ENCODE results near the gene DRC7.
"Not testable (repeated sequence)": the region's sequence is repeated elsewhere in the genome, so short reads cannot be mapped to it uniquely, and the experiment has no call there.

The DRC7 gene

DNA sequence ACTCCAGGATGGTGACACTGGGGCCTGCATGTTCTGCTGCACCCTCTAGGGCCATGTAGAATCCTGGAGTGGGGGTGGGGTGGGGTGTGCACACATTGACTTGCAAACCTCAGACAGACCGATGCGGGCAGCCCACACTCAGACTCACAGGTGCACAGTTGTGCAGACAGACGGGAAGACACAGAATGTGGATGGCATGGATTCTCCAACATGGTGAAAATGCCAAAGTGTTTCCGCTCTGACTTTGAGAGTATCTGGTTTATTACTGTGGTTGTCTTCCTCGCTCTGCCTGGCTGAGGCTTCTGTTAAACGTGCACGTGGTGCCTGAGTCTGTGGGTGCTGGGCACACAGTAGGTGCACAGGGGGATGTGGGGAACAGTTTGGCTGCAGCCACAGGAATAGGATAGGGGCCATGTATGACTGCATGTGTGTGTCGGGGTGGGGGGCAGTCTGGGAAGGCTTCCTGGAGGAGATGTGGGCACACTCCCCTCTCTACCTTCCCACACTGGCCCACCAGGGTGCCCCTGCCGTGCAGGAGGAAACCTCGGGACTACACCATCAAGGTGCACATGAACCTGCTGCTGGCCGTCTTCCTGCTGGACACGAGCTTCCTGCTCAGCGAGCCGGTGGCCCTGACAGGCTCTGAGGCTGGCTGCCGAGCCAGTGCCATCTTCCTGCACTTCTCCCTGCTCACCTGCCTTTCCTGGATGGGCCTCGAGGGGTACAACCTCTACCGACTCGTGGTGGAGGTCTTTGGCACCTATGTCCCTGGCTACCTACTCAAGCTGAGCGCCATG, 35.5 kb upstream of the DRC7 start:
- no peak for DNase-seq (ENCODE audit: low spot score)

DNA sequence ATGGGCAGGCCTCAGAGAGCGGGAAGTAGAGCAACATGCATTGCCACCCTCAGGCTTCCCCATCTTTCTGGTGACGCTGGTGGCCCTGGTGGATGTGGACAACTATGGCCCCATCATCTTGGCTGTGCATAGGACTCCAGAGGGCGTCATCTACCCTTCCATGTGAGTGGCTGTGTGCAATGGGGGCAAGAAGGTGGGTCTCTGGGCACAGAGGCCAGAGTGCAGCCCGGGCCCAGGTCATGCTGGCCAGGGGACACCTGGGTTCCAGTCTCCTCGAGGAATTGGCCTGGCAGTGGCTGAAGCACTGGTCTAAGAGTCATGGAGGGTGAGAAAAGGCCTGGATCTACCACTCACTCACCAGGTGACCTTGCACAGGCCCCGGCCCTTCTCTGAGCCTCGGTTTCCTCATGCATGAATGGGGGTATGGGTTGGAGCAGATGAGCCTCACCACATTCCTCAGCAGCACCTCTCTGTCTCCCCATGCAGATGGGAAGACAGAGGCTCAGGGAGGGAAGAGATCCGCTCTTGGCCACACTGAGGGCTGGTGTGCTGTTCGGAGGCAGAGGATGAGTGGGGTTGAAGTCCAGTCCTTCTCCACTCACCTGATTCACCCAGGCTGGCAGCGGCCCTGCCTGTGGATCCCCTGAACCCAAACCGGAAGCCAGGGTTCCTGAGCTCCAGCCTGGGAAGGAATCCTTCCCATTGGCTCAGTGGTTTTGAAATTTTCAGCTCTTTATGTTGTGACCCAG, 33.7 kb upstream of the DRC7 start:
- no peak for DNase-seq (ENCODE audit: low spot score)

DNA sequence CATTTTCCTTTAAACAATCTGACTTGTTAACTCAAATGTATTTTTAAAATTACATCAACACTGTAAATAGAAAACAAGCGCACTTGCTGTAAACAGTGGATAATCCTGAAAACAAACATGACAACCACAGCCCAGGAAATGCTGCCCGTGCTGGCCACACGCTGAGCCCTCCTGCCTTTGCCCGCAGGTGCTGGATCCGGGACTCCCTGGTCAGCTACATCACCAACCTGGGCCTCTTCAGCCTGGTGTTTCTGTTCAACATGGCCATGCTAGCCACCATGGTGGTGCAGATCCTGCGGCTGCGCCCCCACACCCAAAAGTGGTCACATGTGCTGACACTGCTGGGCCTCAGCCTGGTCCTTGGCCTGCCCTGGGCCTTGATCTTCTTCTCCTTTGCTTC, 33.1 kb upstream of the DRC7 start:
- DNase-seq (ENCODE audit: low spot score), result no peak

DNA sequence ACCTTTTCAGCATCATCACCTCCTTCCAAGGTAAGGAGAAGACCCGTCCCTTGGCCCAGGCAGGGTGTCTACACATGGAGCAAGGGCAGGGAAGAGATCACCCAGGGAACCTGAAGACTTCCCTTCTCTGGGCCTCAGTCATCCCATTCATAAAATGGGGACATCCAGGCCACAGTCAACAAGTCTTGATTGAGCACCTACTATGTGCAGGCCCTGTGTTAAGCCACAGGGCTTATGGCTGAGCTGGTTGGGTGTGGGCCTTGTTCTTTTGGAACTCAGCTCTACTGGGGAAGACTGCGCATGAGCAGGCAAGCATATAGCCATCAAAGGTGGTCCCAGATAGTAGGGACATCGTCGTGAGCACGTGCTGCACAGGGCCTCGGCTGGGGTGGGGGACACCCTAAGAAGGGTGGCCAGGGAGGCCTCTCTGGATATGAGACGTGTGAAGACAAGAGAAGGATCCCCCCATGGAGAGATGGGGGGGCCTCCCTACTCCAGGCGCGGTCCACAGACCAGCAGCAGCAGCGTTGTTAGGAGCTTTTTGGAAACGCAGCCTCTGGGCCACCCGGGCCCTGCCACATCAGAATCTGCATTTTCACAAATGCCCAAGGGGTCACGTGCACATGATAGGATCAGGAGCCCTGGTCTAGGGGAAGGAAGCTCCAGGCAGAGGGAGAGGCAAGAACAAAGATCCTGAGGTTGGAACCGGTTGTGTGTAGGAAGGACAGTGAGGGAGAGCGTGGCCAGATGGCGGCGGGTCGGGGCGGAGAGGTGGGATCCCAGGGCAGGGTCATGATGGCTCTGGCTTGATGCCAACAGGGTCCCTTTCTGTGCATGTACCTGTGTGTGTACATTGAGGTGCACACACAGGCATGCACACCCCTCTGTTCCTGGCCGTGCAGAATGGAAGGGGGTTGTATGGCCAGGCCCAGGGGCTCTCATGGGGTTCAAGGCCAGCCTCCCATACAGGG, 32.4 kb upstream of the DRC7 start:
- no peak for DNase-seq (ENCODE audit: low spot score)

DNA sequence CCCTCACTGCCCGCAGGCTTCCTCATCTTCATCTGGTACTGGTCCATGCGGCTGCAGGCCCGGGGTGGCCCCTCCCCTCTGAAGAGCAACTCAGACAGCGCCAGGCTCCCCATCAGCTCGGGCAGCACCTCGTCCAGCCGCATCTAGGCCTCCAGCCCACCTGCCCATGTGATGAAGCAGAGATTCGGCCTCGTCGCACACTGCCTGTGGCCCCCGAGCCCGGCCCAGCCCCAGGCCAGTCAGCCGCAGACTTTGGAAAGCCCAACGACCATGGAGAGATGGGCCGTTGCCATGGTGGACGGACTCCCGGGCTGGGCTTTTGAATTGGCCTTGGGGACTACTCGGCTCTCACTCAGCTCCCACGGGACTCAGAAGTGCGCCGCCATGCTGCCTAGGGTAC, 31.2 kb upstream of the DRC7 start:
- DNase-seq (ENCODE audit: low spot score), result no peak

DNA sequence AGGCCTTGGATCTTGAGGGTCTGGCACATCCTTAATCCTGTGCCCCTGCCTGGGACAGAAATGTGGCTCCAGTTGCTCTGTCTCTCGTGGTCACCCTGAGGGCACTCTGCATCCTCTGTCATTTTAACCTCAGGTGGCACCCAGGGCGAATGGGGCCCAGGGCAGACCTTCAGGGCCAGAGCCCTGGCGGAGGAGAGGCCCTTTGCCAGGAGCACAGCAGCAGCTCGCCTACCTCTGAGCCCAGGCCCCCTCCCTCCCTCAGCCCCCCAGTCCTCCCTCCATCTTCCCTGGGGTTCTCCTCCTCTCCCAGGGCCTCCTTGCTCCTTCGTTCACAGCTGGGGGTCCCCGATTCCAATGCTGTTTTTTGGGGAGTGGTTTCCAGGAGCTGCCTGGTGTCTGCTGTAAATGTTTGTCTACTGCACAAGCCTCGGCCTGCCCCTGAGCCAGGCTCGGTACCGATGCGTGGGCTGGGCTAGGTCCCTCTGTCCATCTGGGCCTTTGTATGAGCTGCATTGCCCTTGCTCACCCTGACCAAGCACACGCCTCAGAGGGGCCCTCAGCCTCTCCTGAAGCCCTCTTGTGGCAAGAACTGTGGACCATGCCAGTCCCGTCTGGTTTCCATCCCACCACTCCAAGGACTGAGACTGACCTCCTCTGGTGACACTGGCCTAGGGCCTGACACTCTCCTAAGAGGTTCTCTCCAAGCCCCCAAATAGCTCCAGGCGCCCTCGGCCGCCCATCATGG, 30.5 kb upstream of the DRC7 start:
- DNase-seq (ENCODE audit: low spot score), result no peak

DNA sequence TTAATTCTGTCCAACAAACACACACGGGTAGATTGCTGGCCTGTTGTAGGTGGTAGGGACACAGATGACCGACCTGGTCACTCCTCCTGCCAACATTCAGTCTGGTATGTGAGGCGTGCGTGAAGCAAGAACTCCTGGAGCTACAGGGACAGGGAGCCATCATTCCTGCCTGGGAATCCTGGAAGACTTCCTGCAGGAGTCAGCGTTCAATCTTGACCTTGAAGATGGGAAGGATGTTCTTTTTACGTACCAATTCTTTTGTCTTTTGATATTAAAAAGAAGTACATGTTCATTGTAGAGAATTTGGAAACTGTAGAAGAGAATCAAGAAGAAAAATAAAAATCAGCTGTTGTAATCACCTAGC, 30.0 kb upstream of the DRC7 start:
- DNase-seq (ENCODE audit: low spot score), result no peak

DNA sequence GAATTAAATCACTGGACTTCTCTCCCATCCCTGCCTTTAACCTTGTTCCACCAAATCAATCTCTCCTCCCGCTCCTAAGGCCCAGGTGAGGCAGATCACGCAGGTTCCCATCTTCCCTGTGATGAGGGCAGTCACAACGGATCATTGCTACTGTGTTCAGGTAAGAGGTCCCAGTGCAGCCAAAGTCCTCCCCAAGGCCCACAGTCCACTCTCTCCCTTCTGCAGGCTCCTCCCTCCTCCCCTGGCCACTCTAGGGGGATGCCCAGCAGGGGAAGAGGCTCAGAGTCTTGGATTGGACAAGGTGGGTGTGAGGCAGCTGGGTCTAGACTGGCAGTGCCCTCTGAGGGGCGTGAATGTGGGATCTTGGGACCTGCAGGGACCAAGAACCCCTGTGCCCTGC, 29.1 kb upstream of the DRC7 start:
- no peak for DNase-seq (ENCODE audit: low spot score)

DNA sequence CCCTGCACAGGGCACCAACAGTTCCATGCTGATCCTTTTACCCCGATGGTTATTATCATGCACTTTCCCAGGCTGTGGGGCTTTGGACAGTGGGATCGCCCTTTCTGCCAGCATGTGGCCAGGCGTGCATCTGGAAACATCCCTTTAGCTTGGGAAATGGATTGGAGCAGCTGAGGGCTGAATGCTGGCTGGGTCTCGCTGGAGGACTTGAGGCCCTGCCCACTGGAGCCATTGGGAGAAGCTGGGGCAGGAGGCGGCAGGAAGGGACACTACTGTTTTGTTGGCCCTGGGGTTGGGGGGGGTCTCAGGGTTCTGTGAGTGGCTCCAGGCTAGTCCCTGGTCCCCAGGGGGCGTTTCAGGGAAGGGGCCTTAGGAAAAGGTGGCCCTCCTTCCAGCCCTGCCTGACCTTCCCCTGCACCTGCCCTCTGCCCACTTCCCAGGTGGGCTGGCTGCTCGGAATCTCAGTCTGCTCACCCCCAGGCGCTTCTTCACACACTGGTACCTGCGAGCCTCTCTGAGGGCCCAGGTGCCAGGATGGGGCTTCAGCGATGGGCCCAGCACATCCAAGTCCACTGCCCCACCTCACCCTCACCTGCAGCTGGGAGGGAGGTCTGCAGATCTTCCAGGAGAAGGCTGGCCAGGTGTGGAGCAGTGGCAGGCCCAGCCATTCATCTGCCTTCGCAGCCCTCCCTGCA, 28.1 kb upstream of the DRC7 start:
- no peak for DNase-seq (ENCODE audit: low spot score)

DNA sequence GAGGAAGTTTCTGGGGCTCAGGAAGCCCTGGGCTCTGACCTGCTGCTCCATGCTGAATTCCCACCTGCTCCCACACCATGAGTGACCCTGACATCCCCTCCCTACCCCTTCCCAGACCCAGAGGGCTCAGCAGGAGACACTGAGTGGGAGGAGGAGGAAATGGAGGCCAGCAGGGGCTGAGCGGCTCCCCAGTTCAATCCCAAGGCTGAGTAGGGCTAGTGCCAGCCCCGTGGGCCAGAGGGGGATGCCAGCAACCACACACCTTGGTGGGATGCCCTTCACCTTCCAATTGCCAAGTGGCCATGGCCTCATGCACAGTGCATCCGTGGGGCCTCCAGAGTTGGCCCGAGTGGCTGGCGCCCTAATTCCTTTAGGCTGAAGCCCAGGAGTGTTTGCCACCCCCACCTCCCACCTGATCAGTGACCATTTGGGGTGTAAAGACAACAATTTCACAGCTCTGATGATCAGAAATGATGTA, 27.5 kb upstream of the DRC7 start:
- DNase-seq (ENCODE audit: low spot score), result no peak

DNA sequence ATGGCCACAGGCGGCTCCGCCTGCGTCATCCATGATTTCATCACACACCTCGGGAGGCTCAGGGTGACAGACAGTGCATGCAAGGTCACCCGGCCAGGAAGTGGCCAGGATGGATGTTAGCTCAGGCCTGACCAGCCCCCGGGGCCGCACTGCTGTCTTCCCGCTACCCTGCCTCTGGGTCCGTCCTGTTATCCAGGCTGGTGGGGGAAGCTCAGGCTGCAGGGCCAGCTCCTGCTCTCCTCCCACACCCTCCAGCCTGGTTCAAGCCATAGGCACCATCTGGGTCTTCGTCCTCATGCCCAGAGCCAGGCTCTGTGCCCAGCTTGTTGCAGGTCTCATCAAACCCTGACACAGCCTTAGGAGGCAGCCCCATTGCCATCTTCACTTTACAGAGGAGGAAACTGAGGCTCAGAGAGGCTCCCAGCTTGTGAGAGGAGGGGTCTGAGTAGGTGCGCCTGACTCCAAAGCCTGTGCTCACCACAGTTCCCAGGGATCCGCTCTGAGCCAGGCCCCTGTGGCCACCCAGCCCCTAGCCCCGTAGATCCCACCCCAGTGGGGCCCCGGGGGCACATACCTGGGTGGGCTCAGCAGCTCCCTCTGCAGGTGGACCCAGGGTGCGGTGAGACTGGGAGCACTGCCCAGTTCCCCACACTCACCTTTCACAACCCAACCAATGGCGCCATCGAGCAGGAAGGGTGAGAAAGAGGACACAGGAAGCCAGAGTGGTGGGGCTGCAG, 26.9 kb upstream of the DRC7 start:
- DNase-seq (ENCODE audit: low spot score), result no peak

DNA sequence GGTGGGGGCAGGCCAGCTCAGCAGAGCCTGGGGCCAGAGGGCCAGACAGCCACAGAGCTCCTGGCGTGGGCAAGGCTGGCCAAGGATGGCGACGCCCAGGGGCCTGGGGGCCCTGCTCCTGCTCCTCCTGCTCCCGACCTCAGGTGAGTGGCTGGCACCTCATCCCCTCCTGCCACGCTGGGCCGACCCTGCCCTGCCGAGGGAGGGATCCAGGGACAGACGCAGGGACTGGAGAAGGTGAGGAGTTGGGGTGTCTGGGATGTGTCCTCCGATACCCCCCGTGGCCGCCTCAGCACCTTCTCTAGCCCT, 26.4 kb upstream of the DRC7 start, which contains the start of gene ADGRG3:
Gene ADGRG3 (plus strand): TSS at position 44 of the 309 bp plus-strand sequence. CDS start 42 bp downstream, at position 86.
- DNase-seq (ENCODE audit: low spot score), result no peak

DNA sequence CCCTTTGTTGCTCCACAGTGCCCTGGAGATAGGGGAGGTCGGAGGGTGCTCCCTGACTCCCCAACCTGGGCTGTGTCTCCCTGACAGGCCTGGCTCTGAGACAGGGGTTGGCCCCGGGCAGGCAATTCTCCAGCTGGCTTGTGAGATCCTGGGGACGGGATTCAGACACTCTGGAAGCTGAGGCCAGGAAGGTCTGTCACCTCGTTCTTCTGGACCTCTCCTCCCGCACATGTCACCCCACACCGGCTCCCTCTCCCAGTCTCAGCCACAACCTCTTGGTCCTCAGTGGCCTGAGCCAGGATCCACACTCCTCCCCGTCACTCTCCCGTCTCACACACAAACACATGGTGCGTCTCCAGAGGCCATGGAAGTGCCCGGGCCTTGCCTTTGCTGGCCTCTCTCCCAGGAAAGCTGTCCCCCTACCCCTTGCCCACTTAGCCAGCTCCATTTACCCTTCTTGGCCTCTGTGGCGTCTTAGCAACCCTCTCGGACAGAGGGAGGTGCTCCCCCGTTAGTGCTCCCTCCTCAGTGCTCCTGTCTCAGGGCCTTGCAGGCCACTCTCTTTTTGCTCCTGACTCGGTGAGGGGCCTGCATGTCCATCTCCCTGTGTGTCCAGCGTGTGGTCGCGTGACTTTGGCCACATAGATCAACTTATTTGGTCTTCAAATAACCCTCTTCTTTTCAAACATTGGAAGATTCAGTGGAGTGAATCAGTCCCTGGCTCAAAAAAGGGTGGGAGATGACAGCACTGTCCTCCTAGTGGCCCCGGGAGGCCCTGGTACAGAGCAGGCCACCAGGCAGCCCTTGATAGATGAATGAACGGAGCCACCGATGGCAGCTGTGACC, 25.8 kb upstream of the DRC7 start:
- DNase-seq (ENCODE audit: low spot score), result no peak

DNA sequence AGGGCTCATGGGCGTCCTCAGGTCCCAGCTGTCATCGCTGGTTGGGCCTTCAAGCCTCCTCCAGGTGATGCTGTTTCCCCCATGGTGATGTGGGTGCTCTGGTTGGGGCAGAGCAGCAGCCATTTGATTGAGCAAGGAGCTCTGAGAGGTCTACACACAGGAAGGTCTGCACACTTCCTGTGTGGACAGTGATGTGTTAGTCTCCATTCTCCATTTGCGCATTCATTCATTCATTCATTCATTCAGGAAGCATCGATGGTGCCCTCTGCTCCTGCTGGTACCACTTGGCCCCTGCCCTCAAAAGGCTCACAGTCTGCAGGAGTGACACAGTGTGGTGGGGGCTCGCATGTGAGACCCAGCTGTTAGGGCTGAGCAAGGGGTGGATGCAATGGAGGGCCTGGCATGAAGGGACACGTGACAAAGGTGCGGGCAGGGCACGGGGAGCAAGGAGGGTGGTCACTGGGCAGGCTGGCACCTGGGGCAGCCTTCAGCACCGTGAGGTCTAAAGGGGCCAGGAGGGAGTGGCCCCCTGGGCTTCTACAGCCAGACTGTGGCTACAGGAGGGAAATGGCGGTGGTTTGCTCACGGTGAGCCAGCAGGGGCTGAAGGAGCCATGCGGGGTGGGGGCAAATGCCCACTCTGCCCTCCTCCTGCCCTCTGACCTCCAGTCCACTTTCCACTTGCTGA, 25.0 kb upstream of the DRC7 start:
- no peak for DNase-seq (ENCODE audit: low spot score)

DNA sequence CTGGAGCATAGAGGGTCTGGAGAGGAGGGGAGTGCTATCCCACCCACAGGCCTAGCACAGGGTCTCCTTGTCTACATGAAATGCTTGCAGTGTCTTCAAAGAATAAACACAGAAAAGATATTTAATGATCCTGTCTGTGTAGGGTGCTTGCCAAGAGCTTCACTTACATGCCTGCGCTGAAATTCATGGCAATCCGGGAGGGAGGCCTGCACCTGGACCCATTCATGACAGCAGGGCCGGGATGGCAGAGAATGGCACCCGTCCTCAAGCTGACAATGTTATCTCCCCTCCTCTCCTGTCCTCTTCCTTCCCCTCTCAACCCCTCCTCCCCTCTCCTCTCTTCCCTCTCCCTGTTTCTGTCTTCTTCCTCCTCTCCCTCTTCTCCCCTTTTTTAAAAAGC, 24.4 kb upstream of the DRC7 start:
- no peak for DNase-seq (ENCODE audit: low spot score)

DNA sequence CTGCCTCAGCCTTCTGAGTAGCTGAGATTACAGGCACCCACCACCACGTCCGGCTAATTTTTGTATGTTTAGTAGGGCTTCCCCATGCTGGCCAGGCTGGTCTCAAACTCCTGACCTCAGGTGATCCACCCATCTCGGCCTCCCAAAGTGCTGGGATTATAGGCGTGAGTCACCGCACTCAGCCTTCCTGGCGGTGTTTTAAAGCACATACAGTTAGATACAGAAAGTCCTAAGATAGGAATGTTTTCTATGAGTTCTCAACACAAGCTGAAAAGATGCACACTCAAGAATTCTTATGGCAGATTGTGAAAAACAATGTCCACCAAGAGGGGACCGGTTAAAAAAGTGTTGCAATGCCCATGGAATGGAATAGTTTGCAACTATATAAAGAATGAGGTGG, 23.2 kb upstream of the DRC7 start:
- DNase-seq (ENCODE audit: low spot score), result not testable (repeated sequence)

DNA sequence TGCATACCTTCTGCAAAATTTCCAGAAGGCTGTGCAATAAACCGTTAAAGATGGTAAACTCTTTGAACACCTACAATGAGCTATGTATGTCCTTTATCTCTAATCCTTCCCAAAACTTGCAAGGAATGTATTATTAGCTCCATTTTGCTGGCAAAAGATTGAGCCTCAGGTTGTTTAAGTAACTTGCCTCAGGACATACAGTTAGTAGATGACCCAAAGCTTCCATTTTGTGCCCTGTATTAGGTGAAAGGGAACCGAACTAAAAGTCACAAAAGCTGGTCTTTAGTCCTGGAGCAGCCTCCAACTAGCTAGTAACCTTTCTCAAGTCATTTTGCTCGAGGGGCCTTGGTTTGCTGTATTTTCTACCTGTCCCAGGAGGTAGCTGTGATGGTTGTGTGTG, 22.2 kb upstream of the DRC7 start:
- DNase-seq (ENCODE audit: low spot score), result no peak

DNA sequence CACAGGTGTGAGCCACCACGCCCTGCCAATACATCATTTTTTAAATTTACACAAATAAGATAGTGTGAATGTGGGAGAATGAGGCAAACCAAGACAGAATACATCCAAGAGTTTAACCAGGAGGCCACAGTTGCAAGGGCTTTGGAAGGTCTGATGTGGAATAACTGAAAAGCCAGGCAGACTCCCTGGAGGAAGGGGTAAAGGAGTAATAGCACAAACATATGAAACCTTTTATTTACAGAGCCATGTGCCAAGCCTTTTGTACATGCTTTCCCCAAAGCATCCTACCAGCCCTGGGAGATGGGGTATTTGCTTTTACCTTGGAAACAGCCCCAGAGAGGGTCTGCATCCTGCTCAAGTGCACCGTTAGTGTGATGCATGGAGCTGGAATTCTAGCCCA, 21.8 kb upstream of the DRC7 start:
- no peak for DNase-seq (ENCODE audit: low spot score)
